GM12878 (cell line): ENCODE data around the gene PHF14. TPM values are rescaled to one million over a fixed set of nuclear protein-coding genes. Genes with fewer than 3 reads are reported as not detected.

ENCODE experiments used
- ATAC-seq: fragments of 200-7000 bp; cut with Tn5 transposase; 3 replicates; pipeline ENCODE4 v1.9.1; 2020; ENCODE audit warnings: mild to moderate bottlenecking, moderate library complexity
- BruUV-seq: library from RNA; stranded (reverse); fragments of 400-500 nt; replicated peaks from 2 replicates; lab custom pipeline; 2021; lab: Mats Ljungman, UMichigan
- CTCF ChIA-PET: fragments of 300-600 bp; sonication (Branson Sonifier 250); formaldehyde crosslinking; extraction: SDS; loops from one replicate; lab custom pipeline; 2021; ENCODE audit warnings: inconsistent platforms; lab: Yijun Ruan, JAX
- POLR2A ChIA-PET: fragments of 350-600 bp; formaldehyde crosslinking; extraction: SDS; loops from one replicate; lab custom pipeline; 2021; ENCODE audit warnings: inconsistent platforms; lab: Charles Lee
- RAD21 ChIA-PET: fragments of 300-600 bp; sonication (Branson Sonifier 250); formaldehyde crosslinking; loops from one replicate; lab custom pipeline; 2023; ENCODE audit warnings: antibody characterized with exemption; ENCODE audit not compliant: unreplicated experiment; lab: Charles Lee
- SMC1A ChIA-PET: fragments of 300-600 bp; sonication (Branson Sonifier 250); formaldehyde crosslinking; loops from one replicate; lab custom pipeline; 2023; ENCODE audit not compliant: unreplicated experiment, uncharacterized antibody; lab: Charles Lee
- DNase-seq: peaks from one replicate; pipeline ENCODE4 v3.0.0-alpha.2; 2011; ENCODE audit warnings: low read depth, low spot score
- FAIRE-seq: peaks from 3 replicates; lab custom pipeline; 2011; peaks lifted over from hg19 to GRCh38; lab: Jason Lieb, UNC
- H2AFZ ChIP-seq: 2 replicates; pipeline ENCODE4 v1.6.0; 2011; ENCODE audit warnings: low read depth, low read length, control low read depth; ENCODE audit not compliant: control insufficient read depth
- H3K27ac ChIP-seq: 2 replicates; pipeline ENCODE4 v1.5.1; 2011; ENCODE audit warnings: control low read depth; ENCODE audit not compliant: control insufficient read depth, insufficient read depth
- H3K27me3 ChIP-seq, 2 experiments: replicated peaks in 1 of 2; 2 replicates each; pipeline versions ENCODE4 v1.6.0 to v1.6.1; 2011; ENCODE audit warnings: low read length in 1 of 2; ENCODE audit not compliant: control insufficient read depth in 2 of 2, insufficient read depth in 2 of 2
- H3K36me3 ChIP-seq, 2 experiments: 2 replicates each; pipeline ENCODE4 v1.5.1; 2011; ENCODE audit warnings: low read length in 1 of 2; ENCODE audit not compliant: control insufficient read depth in 2 of 2, insufficient read depth in 2 of 2
- H3K4me1 ChIP-seq: 2 replicates; pipeline ENCODE4 v1.6.1; 2011; ENCODE audit warnings: mild to moderate bottlenecking, low read length, moderate library complexity, mixed read lengths; ENCODE audit not compliant: control insufficient read depth, insufficient read depth
- H3K4me2 ChIP-seq: 2 replicates; pipeline ENCODE4 v1.6.0; 2011; ENCODE audit warnings: control low read depth; ENCODE audit not compliant: control insufficient read depth, insufficient read depth
- H3K4me3 ChIP-seq: fragments of 200-600 bp; sonication (generic); 2 replicates; pipeline ENCODE4 v1.5.1; 2016
- H3K79me2 ChIP-seq: 2 replicates; pipeline ENCODE4 v1.6.0; 2011; ENCODE audit warnings: low read length; ENCODE audit not compliant: control insufficient read depth, insufficient read depth
- H3K9ac ChIP-seq: 2 replicates; pipeline ENCODE4 v1.8.0; 2011; ENCODE audit warnings: low read length, control low read depth, mixed read lengths; ENCODE audit not compliant: control insufficient read depth, insufficient read depth
- H3K9me3 ChIP-seq: replicated peaks from 3 replicates; pipeline ENCODE4 v1.5.1; 2011; ENCODE audit warnings: mild to moderate bottlenecking, low read length; ENCODE audit not compliant: control insufficient read depth, insufficient read depth
- H4K20me1 ChIP-seq: 2 replicates; pipeline ENCODE4 v1.6.0; 2011; ENCODE audit not compliant: control insufficient read depth, insufficient read depth
- BMI1 ChIP-seq: fragments of 450-650 bp; IDR thresholded peaks from 2 replicates; pipeline ENCODE4 v1.6.1; 2016; ENCODE audit warnings: mild to moderate bottlenecking, moderate library complexity, borderline replicate concordance
- CHD4 ChIP-seq: fragments of 200-600 bp; sonication (generic); IDR thresholded peaks from 2 replicates; pipeline ENCODE4 v1.6.1; 2016; ENCODE audit warnings: mild to moderate bottlenecking
- EP300 ChIP-seq, 2 experiments: fragments of 150-350 bp in 1 of 2; IDR thresholded peaks; 2 replicates each; pipeline ENCODE4 v1.6.1; 2011 to 2012; ENCODE audit warnings: low read depth in 2 of 2, low read length in 2 of 2, borderline replicate concordance in 1 of 2, improper control_type of control experiment in 1 of 2, inconsistent platforms in 1 of 2; ENCODE audit not compliant: control insufficient read depth in 1 of 2
- NR2C1 ChIP-seq: fragments of 450-650 bp; IDR thresholded peaks from 2 replicates; pipeline ENCODE4 v1.6.1; 2017; ENCODE audit warnings: antibody characterized with exemption, mild to moderate bottlenecking, moderate library complexity
- NRF1 ChIP-seq: conservative IDR thresholded peaks from 2 replicates; pipeline ENCODE4 v1.6.1; 2011; ENCODE audit warnings: mild to moderate bottlenecking, low read depth, low read length, improper control_type of control experiment
- PAX5 ChIP-seq: IDR thresholded peaks from 2 replicates; pipeline ENCODE4 v1.6.1; 2011; ENCODE audit warnings: low read depth, low read length, borderline replicate concordance
- POLR2AphosphoS5 ChIP-seq: IDR thresholded peaks from 2 replicates; pipeline ENCODE4 v1.6.1; 2011; ENCODE audit warnings: mild to moderate bottlenecking, low read length, inconsistent platforms
- RELA ChIP-seq: fragments of 450-650 bp; IDR thresholded peaks from 2 replicates; pipeline ENCODE4 v1.8.0; 2014; ENCODE audit warnings: borderline replicate concordance; ENCODE audit not compliant: partially characterized antibody
- SMC3 ChIP-seq: IDR thresholded peaks from 2 replicates; pipeline ENCODE4 v1.6.1; 2011; ENCODE audit warnings: low read length, improper control_type of control experiment, borderline replicate concordance
- SP1 ChIP-seq: IDR thresholded peaks from one replicate; pipeline ENCODE4 v1.6.1; 2011; ENCODE audit warnings: low read depth, low read length
- TCF12 ChIP-seq: IDR thresholded peaks from 2 replicates; pipeline ENCODE4 v1.6.1; 2011; ENCODE audit warnings: low read depth, mild to moderate bottlenecking, low read length
- ZNF207 ChIP-seq: fragments of 450-650 bp; IDR thresholded peaks from 2 replicates; pipeline ENCODE4 v1.6.1; 2014; ENCODE audit warnings: antibody characterized with exemption, mild to moderate bottlenecking, borderline replicate concordance
- ZNF384 ChIP-seq: IDR thresholded peaks from 2 replicates; pipeline ENCODE4 v1.6.1; 2012; ENCODE audit warnings: low read depth, mild to moderate bottlenecking, low read length, improper control_type of control experiment, borderline replicate concordance
- ZNF687 ChIP-seq: fragments of 450-650 bp; IDR thresholded peaks from 2 replicates; pipeline ENCODE4 v1.6.1; 2017; ENCODE audit warnings: mild to moderate bottlenecking, moderate library complexity
- WGBS: methylation state at CpG from one replicate; pipeline ENCODE4 v1.1.6; 2016; ENCODE audit warnings: low lambda C conversion rate; ENCODE audit not compliant: insufficient replicate concordance, insufficient coverage; ENCODE audit errors: missing lambda C conversion rate; 5-methylcytosine and 5-hydroxymethylcytosine counted together
- in situ Hi-C: fragments of 300-500 bp; cut with MboI; formaldehyde crosslinking; loops from 9 replicates; pipeline ENCODE4 v1.14.3; 2018; ENCODE audit warnings: mixed read lengths
- intact Hi-C: fragments of 100-400 bp; cut with micrococcal nuclease; formaldehyde crosslinking; loops from one replicate; pipeline ENCODE4 v1.14.2; 2022; ENCODE audit not compliant: unreplicated experiment
- polyA plus RNA-seq, 11 experiments: library from polyadenylated mRNA; depleted of rRNA in 4 of 11; unstranded in 6 of 11; stranded (reverse) in 5 of 11; fragments of >200 nt; fragmentation: Nextera tagmentation in 4 of 11; fragmentation: Illumina TruSeq in 1 of 11; extraction: Ambion mirVana in 4 of 11; extraction: Trizol in 1 of 11; gene quantifications; 1 replicate in 1 of 11; 2 replicates in 10 of 11; pipeline versions ENCODE4 v1.2.1 to v1.2.3, GENCODE V29; 2011 to 2016; ENCODE audit warnings: inconsistent platforms in 2 of 11, missing spikeins in 2 of 11, low read depth in 1 of 11
- total RNA-seq, 4 experiments: library from RNA; depleted of rRNA in 3 of 4; stranded (reverse); fragments of >200 nt in 3 of 4; fragmentation: Illumina TruSeq in 1 of 4; extraction: Trizol in 1 of 4; gene quantifications; 2 replicates each; pipeline versions ENCODE4 v1.2.1 to v1.2.3, GENCODE V29; 2013 to 2021
- TF ChIP-seq, protein P1 (sequence below): fragments of 150-350 bp; IDR thresholded peaks from 2 replicates; pipeline ENCODE4 v1.6.1; 2016; ENCODE audit warnings: low read depth, low read length

The PHF14 gene
- total and polyA plus RNA-seq, 10 of the 15 experiments (the other 5 are each of a cell fraction or from before 2014, with no cell fraction given): 21.3 to 47.1 (median 29.9) TPM

DNA sequence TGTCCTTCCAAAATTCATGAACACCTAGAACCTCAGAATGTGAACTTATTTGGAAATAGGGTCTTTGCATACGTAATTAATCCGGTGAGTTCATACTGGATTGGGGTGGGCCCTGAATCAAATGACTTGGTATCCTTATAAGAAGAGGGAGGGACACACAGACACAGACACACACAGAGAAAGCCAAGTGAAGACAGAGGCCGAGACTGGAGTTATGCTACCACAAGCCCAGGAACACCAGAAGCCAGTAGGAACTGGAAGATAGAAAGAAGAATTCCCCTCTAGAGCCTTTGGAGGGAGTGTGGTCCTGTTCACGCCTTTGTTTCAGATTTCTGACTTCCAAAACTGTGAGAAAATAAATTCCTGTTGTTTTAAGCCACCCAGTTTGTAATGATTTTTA, 17.1 kb upstream of the PHF14 start:
- ChIA-PET SMC1A (no interaction called here), RAD21 (no interaction called here), CTCF (no interaction called here), POLR2A (no interaction called here)
- Histone ChIP-seq H3K9ac (no peak overlapping the region), H3K4me3 (no peak overlapping the region), H3K4me2 (no peak overlapping the region), H4K20me1 (no peaks in the 10 kb centered on the region), H3K79me2 (no peaks in the 10 kb centered on the region), H3K9me3 (no peaks in the 10 kb centered on the region; the same call in 2 of the 3 replicates), H3K27me3 (no peaks in the 10 kb centered on the region), H3K27ac (no peak overlapping the region), H2AFZ (no peak overlapping the region), H3K4me1 (no peaks in the 10 kb centered on the region), H3K36me3 (no peaks in the 10 kb centered on the region)
- in situ Hi-C loops (no loop called here), intact Hi-C loops (no loop called here)
- 75% methylated on average over 4 of the region's 4 CpGs for WGBS
- ATAC-seq: no peak
- BruUV-seq: no TSS peak
- no peak for FAIRE-seq
- no peak for DNase-seq
- TF ChIP-seq NR2C1 (no peak), EP300 (IDR thresholded peaks at IDR 0.05; ENCODE audit: borderline replicate concordance in 1 of 2, control insufficient read depth in 1 of 2, low read depth in 2 of 2, low read length in 2 of 2) (no peak), CHD4 (no peak), POLR2AphosphoS5 (no peak), ZNF687 (no peak), SMC3 (no peak), PAX5 (no peak), TCF12 (no peak), ZNF384 (no peak), BMI1 (no peak), SP1 (no peak), NRF1 (no peak), ZNF207 (no peak), RELA (no peak)
- TF ChIP-seq, protein P1, sequence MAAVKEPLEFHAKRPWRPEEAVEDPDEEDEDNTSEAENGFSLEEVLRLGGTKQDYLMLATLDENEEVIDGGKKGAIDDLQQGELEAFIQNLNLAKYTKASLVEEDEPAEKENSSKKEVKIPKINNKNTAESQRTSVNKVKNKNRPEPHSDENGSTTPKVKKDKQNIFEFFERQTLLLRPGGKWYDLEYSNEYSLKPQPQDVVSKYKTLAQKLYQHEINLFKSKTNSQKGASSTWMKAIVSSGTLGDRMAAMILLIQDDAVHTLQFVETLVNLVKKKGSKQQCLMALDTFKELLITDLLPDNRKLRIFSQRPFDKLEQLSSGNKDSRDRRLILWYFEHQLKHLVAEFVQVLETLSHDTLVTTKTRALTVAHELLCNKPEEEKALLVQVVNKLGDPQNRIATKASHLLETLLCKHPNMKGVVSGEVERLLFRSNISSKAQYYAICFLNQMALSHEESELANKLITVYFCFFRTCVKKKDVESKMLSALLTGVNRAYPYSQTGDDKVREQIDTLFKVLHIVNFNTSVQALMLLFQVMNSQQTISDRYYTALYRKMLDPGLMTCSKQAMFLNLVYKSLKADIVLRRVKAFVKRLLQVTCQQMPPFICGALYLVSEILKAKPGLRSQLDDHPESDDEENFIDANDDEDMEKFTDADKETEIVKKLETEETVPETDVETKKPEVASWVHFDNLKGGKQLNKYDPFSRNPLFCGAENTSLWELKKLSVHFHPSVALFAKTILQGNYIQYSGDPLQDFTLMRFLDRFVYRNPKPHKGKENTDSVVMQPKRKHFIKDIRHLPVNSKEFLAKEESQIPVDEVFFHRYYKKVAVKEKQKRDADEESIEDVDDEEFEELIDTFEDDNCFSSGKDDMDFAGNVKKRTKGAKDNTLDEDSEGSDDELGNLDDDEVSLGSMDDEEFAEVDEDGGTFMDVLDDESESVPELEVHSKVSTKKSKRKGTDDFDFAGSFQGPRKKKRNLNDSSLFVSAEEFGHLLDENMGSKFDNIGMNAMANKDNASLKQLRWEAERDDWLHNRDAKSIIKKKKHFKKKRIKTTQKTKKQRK: no peak
